ENCODE data around the gene DBET. TPM values are rescaled to one million over a fixed set of nuclear protein-coding genes. Genes with fewer than 3 reads are reported as not detected.
"Not testable (repeated sequence)": the region's sequence is repeated elsewhere in the genome, so short reads cannot be mapped to it uniquely, and the experiment has no call there.

Gene DBET
- total RNA-seq, 1 experiment from 2014 or later = not detected

- DNase-seq (ENCODE audit: low read depth); in situ Hi-C loops (cut with HindIII; ENCODE audit: low pct_unique_long_range_greater_than_20kb, low sequenced_read_pairs): not testable (repeated sequence)
Measured at GRCh38 chr4:190110033-190110432, 45.7 kb downstream of the DBET start.

DNA sequence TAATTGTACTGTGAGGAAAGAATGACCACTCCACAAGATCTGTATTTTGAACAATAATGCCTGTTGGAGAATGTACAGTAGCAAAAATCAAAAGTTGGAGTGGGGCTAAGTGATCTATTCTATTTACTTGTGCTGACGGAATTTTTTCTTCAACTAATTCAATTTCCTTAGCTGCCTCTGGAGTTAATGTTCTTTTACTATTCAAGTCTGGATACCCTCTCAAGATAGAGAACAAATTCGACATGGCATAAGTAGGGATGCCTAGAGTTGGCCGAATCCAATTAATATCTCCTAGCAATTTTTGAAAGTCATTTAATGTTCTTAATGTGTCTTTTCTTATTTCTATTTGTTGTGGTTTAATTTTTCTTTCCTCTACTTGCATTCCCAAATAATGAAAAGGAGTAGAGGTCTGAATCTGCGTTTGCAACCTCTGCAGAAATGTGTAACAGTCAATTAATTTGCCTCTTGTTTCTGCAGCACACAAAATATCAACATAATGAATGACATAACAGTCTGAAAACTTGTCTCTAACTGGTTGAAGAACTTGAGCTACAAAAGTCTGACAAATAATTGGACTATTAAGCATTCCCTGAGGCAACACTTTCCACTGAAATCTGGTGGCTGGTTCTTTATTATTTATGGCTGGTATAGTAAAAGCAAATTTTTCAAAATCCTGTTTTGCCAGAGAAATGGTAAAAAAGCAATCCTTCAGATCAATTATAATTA is 46.4 kb downstream of the DBET start:
- in situ Hi-C loops (cut with HindIII; ENCODE audit: low pct_unique_long_range_greater_than_20kb, low sequenced_read_pairs); DNase-seq (ENCODE audit: low read depth): not testable (repeated sequence)

- DNase-seq (ENCODE audit: low read depth); in situ Hi-C loops (cut with HindIII; ENCODE audit: low pct_unique_long_range_greater_than_20kb, low sequenced_read_pairs): not testable (repeated sequence)
Measured at GRCh38 chr4:190112879-190113278, 48.6 kb downstream of the DBET start.

GRCh38 chr4:190114991-190115390 is 50.7 kb downstream of the DBET start:
- DNase-seq (ENCODE audit: low read depth); in situ Hi-C loops (cut with HindIII; ENCODE audit: low pct_unique_long_range_greater_than_20kb, low sequenced_read_pairs): not testable (repeated sequence)

Other genes starting within 250 kb of the DBET start
- 24.8 and 25.9 TPM in 2 replicates for gene FRG1, start 123.6 kb upstream of the DBET start, total RNA-seq (2014; rRNA removed; shearing (Covaris generic); ENCODE audit: low replicate concordance)
- not detected in 2 replicates for gene FRG2, start 37.2 kb upstream of the DBET start, total RNA-seq (2014; rRNA removed; shearing (Covaris generic); ENCODE audit: low replicate concordance)
- not detected in 2 replicates for gene DUX4, start 109.3 kb downstream of the DBET start, total RNA-seq (2014; rRNA removed; shearing (Covaris generic); ENCODE audit: low replicate concordance)